ENCODE measurements around the gene LILRB2.
"Not testable (repeated sequence)": the region's sequence is repeated elsewhere in the genome, so short reads cannot be mapped to it uniquely, and the experiment has no call there.

LILRB2 gene

GRCh38 chr19:54287456-54287855, 6.5 kb upstream of the LILRB2 start:
- TF ChIP-seq, protein P1, sequence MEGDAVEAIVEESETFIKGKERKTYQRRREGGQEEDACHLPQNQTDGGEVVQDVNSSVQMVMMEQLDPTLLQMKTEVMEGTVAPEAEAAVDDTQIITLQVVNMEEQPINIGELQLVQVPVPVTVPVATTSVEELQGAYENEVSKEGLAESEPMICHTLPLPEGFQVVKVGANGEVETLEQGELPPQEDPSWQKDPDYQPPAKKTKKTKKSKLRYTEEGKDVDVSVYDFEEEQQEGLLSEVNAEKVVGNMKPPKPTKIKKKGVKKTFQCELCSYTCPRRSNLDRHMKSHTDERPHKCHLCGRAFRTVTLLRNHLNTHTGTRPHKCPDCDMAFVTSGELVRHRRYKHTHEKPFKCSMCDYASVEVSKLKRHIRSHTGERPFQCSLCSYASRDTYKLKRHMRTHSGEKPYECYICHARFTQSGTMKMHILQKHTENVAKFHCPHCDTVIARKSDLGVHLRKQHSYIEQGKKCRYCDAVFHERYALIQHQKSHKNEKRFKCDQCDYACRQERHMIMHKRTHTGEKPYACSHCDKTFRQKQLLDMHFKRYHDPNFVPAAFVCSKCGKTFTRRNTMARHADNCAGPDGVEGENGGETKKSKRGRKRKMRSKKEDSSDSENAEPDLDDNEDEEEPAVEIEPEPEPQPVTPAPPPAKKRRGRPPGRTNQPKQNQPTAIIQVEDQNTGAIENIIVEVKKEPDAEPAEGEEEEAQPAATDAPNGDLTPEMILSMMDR (IDR thresholded peaks at IDR 0.05; ENCODE audit: borderline replicate concordance, insufficient read depth, low read depth, low read length): no peak
- no peak overlapping the region for H3K4me3 ChIP-seq (ENCODE audit: low read depth, low read length)

- not testable (repeated sequence) for H3K4me3 ChIP-seq (ENCODE audit: low read depth, low read length)
Measured at GRCh38 chr19:54286283-54286682, 5.4 kb upstream of the LILRB2 start.

DNA sequence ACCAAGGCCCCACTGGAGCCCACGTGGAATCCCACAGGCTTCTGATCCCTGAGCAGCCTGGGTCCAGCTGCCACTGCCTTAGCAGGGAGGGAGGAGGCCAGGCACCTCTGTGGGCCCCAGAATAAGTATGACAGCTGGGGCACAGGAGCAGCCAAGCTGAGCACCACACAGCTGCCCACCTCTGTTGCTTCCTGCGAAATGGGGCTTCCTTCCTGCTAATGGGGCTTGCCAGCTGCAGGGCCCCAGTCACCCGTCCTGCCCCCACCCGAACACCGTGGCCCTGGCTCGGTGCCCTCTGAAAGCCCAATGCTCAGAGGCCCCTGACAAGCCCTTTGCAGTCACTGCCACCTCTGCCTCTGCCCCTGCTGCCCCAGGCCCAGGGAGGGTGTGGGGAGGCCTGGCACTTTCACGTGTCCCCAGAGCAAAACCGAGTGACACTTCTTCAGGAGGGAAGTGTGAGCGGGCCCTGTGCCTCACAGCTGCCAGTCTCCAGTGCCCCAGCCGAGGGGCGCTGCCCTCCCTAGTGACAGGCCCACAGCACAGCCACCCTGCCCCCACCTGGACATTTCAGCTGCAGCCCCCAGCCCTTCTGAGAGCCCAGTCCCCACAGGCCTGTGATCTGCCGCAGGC, 4.6 kb upstream of the LILRB2 start:
- not testable (repeated sequence) for H3K4me3 ChIP-seq (ENCODE audit: low read depth, low read length)

DNA sequence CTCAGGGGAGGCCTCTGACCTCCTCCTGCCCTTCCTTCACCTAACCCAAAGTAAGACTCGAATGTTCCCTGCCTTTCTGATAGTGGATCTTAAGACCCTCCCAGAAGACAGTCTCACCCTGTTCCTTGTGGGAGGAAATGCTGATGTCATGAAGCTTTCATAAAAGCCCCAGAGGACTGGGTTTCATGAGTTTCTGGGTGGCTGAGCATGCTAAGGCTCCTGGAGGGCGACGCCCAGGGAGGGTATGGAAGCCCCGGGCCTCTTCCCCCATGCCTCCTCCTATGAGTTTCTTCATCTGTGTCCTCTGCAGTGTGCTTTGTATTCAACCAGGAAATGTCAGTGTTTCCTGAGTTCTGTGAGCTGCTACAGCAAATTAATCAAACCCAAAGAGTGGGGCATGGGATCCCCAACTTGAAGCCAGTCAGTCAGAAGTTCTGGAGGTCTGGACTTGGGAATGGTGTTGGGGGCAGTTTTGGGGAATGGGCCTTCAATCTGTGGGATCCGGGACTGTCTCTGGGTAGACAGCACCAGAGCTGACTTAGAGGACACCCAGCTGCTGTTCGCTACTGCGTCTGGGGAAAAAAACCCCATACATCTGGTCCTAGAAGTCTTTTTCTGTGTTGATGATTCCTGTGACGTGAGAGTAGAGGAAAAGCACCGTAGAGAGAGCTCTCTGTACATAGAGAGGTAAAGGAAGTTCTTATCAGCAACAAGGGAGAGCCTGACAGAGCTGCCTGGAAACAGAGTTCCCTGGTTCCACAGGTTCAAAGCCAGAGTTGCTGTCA, 2.0 kb upstream of the LILRB2 start:
- no peak overlapping the region for H3K4me3 ChIP-seq (ENCODE audit: low read depth, low read length)
- TF ChIP-seq, protein P1 (IDR thresholded peaks at IDR 0.05; ENCODE audit: borderline replicate concordance, insufficient read depth, low read depth, low read length): no peak

GRCh38 chr19:54281729-54282075, 792 bp upstream of the LILRB2 start:
- not testable (repeated sequence) for H3K4me3 ChIP-seq (ENCODE audit: low read depth, low read length)

GRCh38 chr19:54280441-54280840, 469 bp downstream of the LILRB2 start:
- H3K4me3 ChIP-seq (ENCODE audit: low read depth, low read length): not testable (repeated sequence)

DNA sequence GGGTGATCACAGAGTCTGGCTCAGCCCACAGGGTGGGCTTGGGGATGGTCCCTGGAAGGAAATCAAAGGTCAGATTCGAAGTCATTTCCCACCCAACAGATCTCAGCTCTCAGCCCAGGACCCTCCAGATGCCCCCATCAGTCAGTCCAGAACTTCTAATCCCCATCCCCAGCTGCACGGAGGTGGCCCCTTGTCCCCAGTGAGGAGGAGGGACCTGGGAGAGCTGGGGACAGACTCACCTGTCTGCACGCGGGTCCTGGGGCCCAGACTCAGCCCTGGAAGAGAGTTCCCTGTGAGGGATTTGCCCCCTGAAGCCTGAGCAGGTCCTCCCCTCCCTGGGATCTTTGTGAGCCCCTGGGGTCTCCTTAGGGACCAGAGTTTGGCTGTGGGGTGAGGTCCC, 885 bp downstream of the LILRB2 start:
- H3K4me3 ChIP-seq (ENCODE audit: low read depth, low read length): not testable (repeated sequence)

DNA sequence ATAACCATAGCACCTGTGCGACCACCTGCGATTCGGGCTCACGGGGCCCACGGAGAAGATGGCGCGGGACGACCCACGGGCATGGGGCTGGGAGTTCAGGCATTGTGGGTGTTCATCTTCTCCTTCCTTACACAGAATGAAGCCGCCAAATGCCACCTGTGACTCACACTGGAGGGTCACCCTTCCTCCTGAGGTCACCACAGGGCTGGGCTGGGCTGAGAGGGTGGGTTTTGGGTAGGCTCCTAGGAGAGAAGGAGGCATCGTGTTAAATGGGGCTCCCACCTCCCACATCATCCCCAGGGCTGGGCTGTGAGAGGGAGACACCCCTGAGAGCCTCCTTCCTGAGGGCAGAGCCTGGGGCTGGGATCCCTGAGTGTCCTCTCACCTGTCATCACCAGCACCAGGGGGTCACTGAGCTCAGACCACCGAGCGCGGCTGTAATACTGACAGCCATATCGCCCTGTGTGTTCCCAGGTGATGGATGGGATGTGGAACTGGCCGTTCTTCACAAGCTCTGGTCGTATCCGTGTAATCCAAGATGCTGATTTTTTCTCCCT, 1.4 kb downstream of the LILRB2 start:
- H3K4me3 ChIP-seq (ENCODE audit: low read depth, low read length): no peak overlapping the region
- TF ChIP-seq, protein P1 (IDR thresholded peaks at IDR 0.05; ENCODE audit: borderline replicate concordance, insufficient read depth, low read depth, low read length): no peak

GRCh38 chr19:54278571-54279195, 2.2 kb downstream of the LILRB2 start:
- H3K4me3 ChIP-seq (ENCODE audit: low read depth, low read length): not testable (repeated sequence)

- not testable (repeated sequence) for H3K4me3 ChIP-seq (ENCODE audit: low read depth, low read length)
Measured at GRCh38 chr19:54278056-54278455, 2.9 kb downstream of the LILRB2 start.

DNA sequence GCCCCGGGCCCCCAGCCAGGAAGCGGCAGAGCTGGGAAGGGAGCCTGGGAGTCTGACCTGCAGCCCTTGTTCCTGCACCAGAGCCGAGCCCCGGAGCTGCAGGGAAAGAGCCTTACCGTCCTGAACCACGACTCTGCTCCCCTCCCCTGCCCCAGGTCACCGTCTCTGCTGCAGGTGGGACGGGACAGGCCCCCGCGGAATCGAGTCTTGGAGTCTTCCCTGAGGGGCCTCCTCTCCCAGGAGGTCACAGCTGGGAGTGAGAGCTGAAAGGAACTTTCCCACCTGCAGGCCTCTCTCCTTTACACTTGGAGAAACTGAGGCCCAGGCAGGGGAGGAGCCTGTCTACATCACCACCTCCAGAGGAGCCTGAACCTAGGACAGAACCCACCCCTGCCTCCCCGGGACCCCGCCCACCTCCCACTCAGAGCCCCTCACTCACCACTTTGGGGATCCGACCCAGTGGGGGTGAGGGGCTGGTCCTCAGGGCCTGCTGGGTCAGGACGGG, 3.7 kb downstream of the LILRB2 start:
- not testable (repeated sequence) for H3K4me3 ChIP-seq (ENCODE audit: low read depth, low read length)
